Liver (tissue), 9 donors: ENCODE measurements around the gene SNRPF. TPM values are rescaled to one million over a fixed set of nuclear protein-coding genes. Genes with fewer than 3 reads are reported as not detected.
A peak's percentile ranks its signal among the peaks of the same experiment; 100 is the strongest.
"Not testable (repeated sequence)": the region's sequence is repeated elsewhere in the genome, so short reads cannot be mapped to it uniquely, and the experiment has no call there.

Experiments
- DNase-seq: peaks from one replicate; pipeline ENCODE4 v3.0.0-alpha.2; 2017; ENCODE audit warnings: low spot score
- H3K27ac ChIP-seq, 2 donors: one replicate each; pipeline ENCODE4 v1.7.0; 2013; ENCODE audit warnings: inconsistent platforms in 2 of 2, low read length in 2 of 2, control low read depth in 1 of 2, low read depth in 1 of 2, mild to moderate bottlenecking in 1 of 2
- H3K27me3 ChIP-seq, 4 donors: one replicate each; pipeline versions ENCODE4 v1.6.1 to v1.7.0; 2013; ENCODE audit warnings: low read length in 3 of 4, inconsistent platforms in 1 of 4, mild to moderate bottlenecking in 1 of 4, moderate library complexity in 1 of 4; ENCODE audit not compliant: control insufficient read depth in 4 of 4, insufficient read depth in 4 of 4
- H3K36me3 ChIP-seq, 4 donors: one replicate each; pipeline versions ENCODE4 v1.6.1 to v1.7.0; 2013; ENCODE audit warnings: low read length in 3 of 4, mild to moderate bottlenecking in 3 of 4, low read depth in 1 of 4, moderate library complexity in 1 of 4; ENCODE audit not compliant: control insufficient read depth in 4 of 4, insufficient read depth in 3 of 4
- H3K4me1 ChIP-seq, 4 donors: one replicate each; pipeline versions ENCODE4 v1.6.1 to v1.7.0; 2013; ENCODE audit warnings: low read length in 3 of 4, mild to moderate bottlenecking in 3 of 4, moderate library complexity in 1 of 4; ENCODE audit not compliant: control insufficient read depth in 4 of 4, insufficient read depth in 4 of 4
- H3K4me3 ChIP-seq, 3 donors: one replicate each; pipeline versions ENCODE4 v1.6.1 to v1.7.0; 2013; ENCODE audit warnings: low read length in 3 of 3, control low read depth in 1 of 3, low read depth in 1 of 3, mild to moderate bottlenecking in 1 of 3
- H3K9ac ChIP-seq, 2 donors: one replicate each; pipeline ENCODE4 v1.7.0; 2013; ENCODE audit warnings: low read length in 2 of 2, mild to moderate bottlenecking in 2 of 2, moderate library complexity in 2 of 2, control low read depth in 1 of 2, low read depth in 1 of 2
- H3K9me3 ChIP-seq, 4 donors: one replicate each; pipeline versions ENCODE4 v1.6.1 to v1.7.0; 2013; ENCODE audit warnings: low read length in 3 of 4; ENCODE audit not compliant: control insufficient read depth in 4 of 4
- ATF3 ChIP-seq: IDR thresholded peaks from 2 replicates; pipeline ENCODE4 v1.6.1; 2016; ENCODE audit warnings: antibody characterized with exemption
- FOXA1 ChIP-seq: IDR thresholded peaks from 2 replicates; pipeline ENCODE4 v1.6.1; 2016; ENCODE audit warnings: antibody characterized with exemption
- GABPA ChIP-seq, 2 donors: IDR thresholded peaks in 1 of 2; conservative IDR thresholded peaks in 1 of 2; 2 replicates each; pipeline ENCODE4 v1.6.1; 2016; ENCODE audit warnings: antibody characterized with exemption in 2 of 2, mild to moderate bottlenecking in 1 of 2, moderate library complexity in 1 of 2
- HNF4A ChIP-seq, 2 donors: conservative IDR thresholded peaks; 2 replicates each; pipeline ENCODE4 v1.6.1; 2016; ENCODE audit warnings: antibody characterized with exemption in 2 of 2, mild to moderate bottlenecking in 2 of 2
- HNF4G ChIP-seq: IDR thresholded peaks from 2 replicates; pipeline ENCODE4 v1.6.1; 2016; ENCODE audit warnings: antibody characterized with exemption
- NR2F2 ChIP-seq: IDR thresholded peaks from 2 replicates; pipeline ENCODE4 v1.6.1; 2016; ENCODE audit warnings: antibody characterized with exemption
- RAD21 ChIP-seq, 2 donors: IDR thresholded peaks; 2 replicates each; pipeline ENCODE4 v1.6.1; 2016; ENCODE audit warnings: antibody characterized with exemption in 2 of 2, mild to moderate bottlenecking in 2 of 2
- YY1 ChIP-seq: IDR thresholded peaks from 2 replicates; pipeline ENCODE4 v1.6.1; 2016; ENCODE audit warnings: antibody characterized with exemption, mild to moderate bottlenecking
- ZBTB33 ChIP-seq: IDR thresholded peaks from 2 replicates; pipeline ENCODE4 v1.6.1; 2016; ENCODE audit warnings: antibody characterized with exemption
- WGBS: extraction: QIAGEN DNeasy Blood & Tissue Kit; methylation state at CpG from one replicate; pipeline ENCODE4 v1.1.7; 2013; 5-methylcytosine and 5-hydroxymethylcytosine counted together
- polyA plus RNA-seq, 2 donors: library from polyadenylated mRNA; stranded (reverse) in 1 of 2; unstranded in 1 of 2; fragments of 200-250 nt in 1 of 2; fragments of >200 nt in 1 of 2; fragmentation: Nextera tagmentation in 1 of 2; extraction: Ambion mirVana in 1 of 2; gene quantifications; one replicate each; pipeline versions ENCODE4 v1.2.1 to v1.2.3, GENCODE V29; 2013 to 2015
- total RNA-seq, 2 donors: library from RNA; depleted of rRNA; stranded (reverse); fragments of >200 nt; gene quantifications; one replicate each; pipeline ENCODE4 v1.2.3, GENCODE V29; 2014
- TF ChIP-seq, protein P1 (sequence below): fragments of 150-350 bp; IDR thresholded peaks from 2 replicates; pipeline ENCODE4 v1.5.1; 2017; ENCODE audit warnings: improper control_type of control experiment, low read depth, low read length; ENCODE audit not compliant: missing input control
- donor health status: healthy.
- donor health status: healthy.
- donor health status: healthy.
- donor health status: healthy.
- donor health status: healthy.

SNRPF gene
- total and polyA plus RNA-seq, 4 donors: 5.4 to 35.9 (median 12.4) TPM

DNA sequence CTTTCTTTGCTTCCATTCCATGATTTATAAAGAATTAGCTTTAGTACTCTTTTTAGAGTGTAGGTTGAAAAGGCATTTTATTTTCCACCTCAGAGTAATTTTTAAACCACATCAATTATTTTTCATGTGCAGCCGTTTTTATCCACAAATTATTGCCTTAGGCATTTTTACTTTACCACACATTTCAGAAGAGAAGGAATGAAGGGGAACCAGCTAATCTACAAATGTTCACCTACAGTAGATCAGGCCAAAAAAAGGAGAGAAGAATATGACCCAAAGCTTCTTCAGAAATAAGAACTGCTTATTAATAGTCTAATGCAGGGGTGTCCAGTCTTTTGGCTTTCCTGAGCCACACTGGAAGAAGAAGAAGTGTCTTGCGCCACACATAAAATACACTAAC, 48.3 kb upstream of the SNRPF start:
- WGBS: 67% methylated on average over 2 of the region's 2 CpGs
- no peak for TF ChIP-seq GABPA (IDR thresholded peaks at IDR 0.05 in 1 of 2, conservative IDR thresholded peaks at IDR 0.05 in 1 of 2)
- no peak for TF ChIP-seq HNF4G

DNA sequence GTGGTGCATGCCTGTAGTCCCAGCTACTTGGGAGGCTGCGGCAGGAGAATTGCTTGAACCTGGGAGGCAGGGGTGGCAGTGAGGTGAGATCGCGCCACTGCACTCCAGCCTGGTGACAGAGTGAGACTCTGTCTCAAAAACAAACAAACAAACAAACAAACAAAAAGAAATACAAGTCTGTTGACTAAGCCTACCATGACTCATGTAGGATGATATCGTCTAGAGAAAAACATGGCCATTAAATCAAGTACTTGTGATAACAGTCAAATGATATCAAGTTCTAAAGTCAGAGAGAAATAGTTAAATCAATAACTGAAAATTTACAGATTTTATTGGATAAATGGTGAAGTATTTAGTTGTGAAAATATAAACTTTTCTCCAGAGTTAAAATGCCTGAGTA, 46.6 kb upstream of the SNRPF start:
- 97% methylated on average over 4 of the region's 4 CpGs for WGBS
- not testable (repeated sequence) for H3K9me3 ChIP-seq, H3K4me1 ChIP-seq, DNase-seq, H3K9ac ChIP-seq, H3K27me3 ChIP-seq, H3K27ac ChIP-seq, H3K4me3 ChIP-seq, H3K36me3 ChIP-seq

More for the DNA sequence above, 48.3 kb upstream of the SNRPF start:
- no peak for DNase-seq
- no peak overlapping the region for H3K4me3 ChIP-seq
- H3K27me3 ChIP-seq: no peaks in the 10 kb centered on the region
- H3K9me3 ChIP-seq: no peaks in the 10 kb centered on the region
- H3K27ac ChIP-seq: no peak overlapping the region
- no peaks in the 10 kb centered on the region for H3K36me3 ChIP-seq
- H3K9ac ChIP-seq: no peak overlapping the region
- H3K4me1 ChIP-seq: peaks cover 0 to 5% (median 1%) of the 10 kb centered on the region in 4 donors

DNA sequence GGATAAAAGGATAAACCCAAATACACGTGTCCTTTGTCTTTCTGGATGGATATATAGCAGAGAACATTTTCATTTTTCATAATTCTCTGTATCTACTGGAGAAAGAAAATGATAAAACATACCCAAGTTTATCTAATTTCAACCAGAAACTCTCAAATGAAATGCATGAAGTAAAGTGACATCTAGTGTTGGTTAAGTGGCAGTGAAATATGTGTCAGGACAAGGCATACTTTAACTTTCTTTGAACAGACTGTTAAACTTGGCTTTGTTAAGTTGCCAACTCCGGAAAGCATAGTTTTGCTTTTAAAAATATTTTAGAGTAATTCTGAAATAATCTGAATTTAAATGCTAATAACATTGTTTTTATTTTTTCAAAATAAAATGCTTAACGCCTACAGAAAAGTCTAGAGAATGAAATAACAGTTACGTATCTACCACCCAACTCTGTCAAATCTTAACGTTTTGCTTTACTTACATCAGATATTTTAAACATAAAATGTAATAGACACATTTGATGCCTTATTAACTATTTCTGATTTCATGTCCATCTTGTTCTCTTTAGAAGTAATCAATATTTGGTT, 43.0 kb upstream of the SNRPF start:
- no peaks in the 10 kb centered on the region for H3K4me1 ChIP-seq
- WGBS: 48% methylated on average over 5 of the region's 5 CpGs
- no peaks in the 10 kb centered on the region for H3K27me3 ChIP-seq
- no peak overlapping the region for H3K27ac ChIP-seq
- TF ChIP-seq, protein P1, sequence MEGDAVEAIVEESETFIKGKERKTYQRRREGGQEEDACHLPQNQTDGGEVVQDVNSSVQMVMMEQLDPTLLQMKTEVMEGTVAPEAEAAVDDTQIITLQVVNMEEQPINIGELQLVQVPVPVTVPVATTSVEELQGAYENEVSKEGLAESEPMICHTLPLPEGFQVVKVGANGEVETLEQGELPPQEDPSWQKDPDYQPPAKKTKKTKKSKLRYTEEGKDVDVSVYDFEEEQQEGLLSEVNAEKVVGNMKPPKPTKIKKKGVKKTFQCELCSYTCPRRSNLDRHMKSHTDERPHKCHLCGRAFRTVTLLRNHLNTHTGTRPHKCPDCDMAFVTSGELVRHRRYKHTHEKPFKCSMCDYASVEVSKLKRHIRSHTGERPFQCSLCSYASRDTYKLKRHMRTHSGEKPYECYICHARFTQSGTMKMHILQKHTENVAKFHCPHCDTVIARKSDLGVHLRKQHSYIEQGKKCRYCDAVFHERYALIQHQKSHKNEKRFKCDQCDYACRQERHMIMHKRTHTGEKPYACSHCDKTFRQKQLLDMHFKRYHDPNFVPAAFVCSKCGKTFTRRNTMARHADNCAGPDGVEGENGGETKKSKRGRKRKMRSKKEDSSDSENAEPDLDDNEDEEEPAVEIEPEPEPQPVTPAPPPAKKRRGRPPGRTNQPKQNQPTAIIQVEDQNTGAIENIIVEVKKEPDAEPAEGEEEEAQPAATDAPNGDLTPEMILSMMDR: peak; percentile 77
- TF ChIP-seq HNF4A (conservative IDR thresholded peaks at IDR 0.05): no peak
- no peak for TF ChIP-seq YY1
- no peak for TF ChIP-seq NR2F2
- TF ChIP-seq FOXA1: no peak
- TF ChIP-seq ATF3: no peak
- TF ChIP-seq ZBTB33: no peak
- peak; percentile 100 for TF ChIP-seq RAD21 (IDR thresholded peaks at IDR 0.05)
- no peak overlapping the region for H3K4me3 ChIP-seq
- H3K9ac ChIP-seq: no peak overlapping the region
- H3K9me3 ChIP-seq: no peaks in the 10 kb centered on the region
- no peak for DNase-seq
- H3K36me3 ChIP-seq: no peaks in the 10 kb centered on the region
